PC-3 (cell line): ENCODE results near the gene EIPR1. TPM values are rescaled to one million over a fixed set of nuclear protein-coding genes. Genes with fewer than 3 reads are reported as not detected.
"Not testable (repeated sequence)": the region's sequence is repeated elsewhere in the genome, so short reads cannot be mapped to it uniquely, and the experiment has no call there.

ENCODE experiments used
- ATAC-seq: fragments of 200-7000 bp; cut with Tn5 transposase; 2 replicates; pipeline ENCODE4 v1.9.1; 2020; ENCODE audit warnings: mild to moderate bottlenecking, moderate library complexity
- BruUV-seq: library from RNA; stranded (reverse); fragments of 400-500 nt; replicated peaks from 2 replicates; lab custom pipeline; 2021; lab: Mats Ljungman, UMichigan
- CTCF ChIA-PET: fragments of 300-600 bp; sonication (Branson Sonifier 250); formaldehyde crosslinking; loops from one replicate; lab custom pipeline; 2022; ENCODE audit warnings: antibody characterized with exemption; lab: Charles Lee
- POLR2A ChIA-PET: fragments of 300-600 bp; sonication (Branson Sonifier 250); formaldehyde crosslinking; loops from one replicate; lab custom pipeline; 2022; ENCODE audit warnings: antibody characterized with exemption; ENCODE audit not compliant: unreplicated experiment; lab: Charles Lee
- DNase-seq: peaks from one replicate; pipeline ENCODE4 v3.0.0-alpha.2; 2015
- H2AFZ ChIP-seq: fragments of 300-600 bp; sonication (generic); 2 replicates; pipeline ENCODE4 v1.6.0; 2016; ENCODE audit warnings: antibody characterized with exemption, low read length
- H3F3A ChIP-seq: fragments of 300-600 bp; sonication (generic); one replicate; pipeline ENCODE4 v1.6.0; 2017; ENCODE audit warnings: antibody characterized with exemption, low read length, control low read depth, mild to moderate bottlenecking; ENCODE audit not compliant: unreplicated experiment
- H3K27ac ChIP-seq: fragments of 300-600 bp; sonication (generic); 2 replicates; pipeline ENCODE4 v1.5.1; 2016; ENCODE audit warnings: mild to moderate bottlenecking, low read length
- H3K27me3 ChIP-seq: fragments of 300-600 bp; sonication (generic); 2 replicates; pipeline ENCODE4 v1.6.1; 2016; ENCODE audit warnings: low read length, mixed read lengths
- H3K36me3 ChIP-seq: fragments of 300-600 bp; sonication (generic); 2 replicates; pipeline ENCODE4 v1.6.1; 2016; ENCODE audit warnings: low read depth, mixed run types, low read length, mixed read lengths
- H3K4me1 ChIP-seq: fragments of 300-600 bp; sonication (generic); 2 replicates; pipeline ENCODE4 v1.5.1; 2016; ENCODE audit warnings: low read length; ENCODE audit not compliant: insufficient read depth
- H3K4me2 ChIP-seq: fragments of 300-600 bp; sonication (generic); 2 replicates; pipeline ENCODE4 v1.6.0; 2016; ENCODE audit warnings: low read length
- H3K4me3 ChIP-seq: fragments of 300-600 bp; sonication (generic); 2 replicates; pipeline ENCODE4 v1.5.1; 2016; ENCODE audit warnings: mild to moderate bottlenecking, low read length, mixed read lengths
- H3K79me2 ChIP-seq: fragments of 300-600 bp; sonication (generic); 2 replicates; pipeline ENCODE4 v1.6.1; 2017; ENCODE audit warnings: low read length, mixed read lengths
- H3K9ac ChIP-seq: fragments of 300-600 bp; sonication (generic); 2 replicates; pipeline ENCODE4 v1.6.0; 2016; ENCODE audit warnings: mild to moderate bottlenecking, low read length
- H3K9me2 ChIP-seq: fragments of 300-600 bp; sonication (generic); replicated peaks from 2 replicates; pipeline ENCODE4 v1.6.1; 2016; ENCODE audit warnings: mixed run types, low read length, mixed read lengths
- H3K9me3 ChIP-seq: fragments of 300-600 bp; sonication (generic); 2 replicates; pipeline ENCODE4 v1.6.1; 2016; ENCODE audit warnings: low read length, mixed read lengths
- H4K20me1 ChIP-seq: fragments of 300-600 bp; sonication (generic); 2 replicates; pipeline ENCODE4 v1.6.1; 2016; ENCODE audit warnings: low read length, mixed read lengths
- CTCF ChIP-seq: fragments of 300-600 bp; sonication (generic); conservative IDR thresholded peaks from 2 replicates; pipeline ENCODE4 v1.5.1; 2017; ENCODE audit warnings: antibody characterized with exemption, low read depth, mild to moderate bottlenecking, low read length
- EZH2 ChIP-seq: fragments of 300-600 bp; sonication (generic); IDR thresholded peaks from one replicate; pipeline ENCODE4 v1.6.1; 2017; ENCODE audit warnings: antibody characterized with exemption, mild to moderate bottlenecking, low read length; ENCODE audit not compliant: unreplicated experiment
- EZH2phosphoT487 ChIP-seq: fragments of 300-600 bp; sonication (generic); IDR thresholded peaks from 2 replicates; pipeline ENCODE4 v1.6.1; 2018; ENCODE audit warnings: mild to moderate bottlenecking, antibody characterized with exemption, low read length, borderline replicate concordance
- intact Hi-C: fragments of 100-400 bp; cut with micrococcal nuclease; formaldehyde crosslinking; loops from 2 replicates; pipeline ENCODE4 v1.9.0; 2023
- total RNA-seq: library from RNA; depleted of rRNA; stranded (reverse); fragments of >200 nt; gene quantifications from 2 replicates; pipeline ENCODE4 v1.2.3, GENCODE V29; 2014

EIPR1 gene
- total RNA-seq, 1 experiment from 2014 or later: 90.1 TPM

- H2AFZ ChIP-seq, H3K9me3 ChIP-seq, H3K4me2 ChIP-seq, DNase-seq, CTCF ChIA-PET, BruUV-seq, H3K27ac ChIP-seq, H4K20me1 ChIP-seq, H3K27me3 ChIP-seq, H3K9me2 ChIP-seq, H3F3A ChIP-seq, H3K4me1 ChIP-seq, intact Hi-C loops, ATAC-seq, POLR2A ChIA-PET, H3K4me3 ChIP-seq, H3K9ac ChIP-seq: not testable (repeated sequence)
- Histone ChIP-seq H3K79me2 (peaks cover 63% of the 10 kb centered on the region), H3K36me3 (peaks cover 18% of the 10 kb centered on the region; the same call in 1 of the 2 replicates)
These were observed 20.2 kb downstream of the EIPR1 start for GRCh38 chr2:3357446-3357845.

GRCh38 chr2:3356799-3357198 lies 20.8 kb downstream of the EIPR1 start:
- H3K79me2 ChIP-seq: peaks cover 58% of the 10 kb centered on the region
- H3K9me2 ChIP-seq: no peaks in the 10 kb centered on the region
- intact Hi-C loops: no loop called here
- no peaks in the 10 kb centered on the region for H3K27me3 ChIP-seq
- no peak overlapping the region for H3K27ac ChIP-seq
- POLR2A ChIA-PET: no interaction called here
- no peak overlapping the region for H3K9ac ChIP-seq
- no peak for ATAC-seq
- H3K4me2 ChIP-seq: no peak overlapping the region
- H3K9me3 ChIP-seq: no peaks in the 10 kb centered on the region
- no peaks in the 10 kb centered on the region for H4K20me1 ChIP-seq
- no peaks in the 10 kb centered on the region for H3K4me1 ChIP-seq
- H3K36me3 ChIP-seq: peaks cover 19% of the 10 kb centered on the region; the same call in 1 of the 2 replicates
- BruUV-seq: no TSS peak
- CTCF ChIA-PET: no interaction called here
- no peak overlapping the region for H3K4me3 ChIP-seq
- DNase-seq: no peak
- TF ChIP-seq EZH2phosphoT487 (no peak), CTCF (no peak), EZH2 (no peak)
- H3F3A ChIP-seq: no peaks in the 10 kb centered on the region
- no peak overlapping the region for H2AFZ ChIP-seq

DNA sequence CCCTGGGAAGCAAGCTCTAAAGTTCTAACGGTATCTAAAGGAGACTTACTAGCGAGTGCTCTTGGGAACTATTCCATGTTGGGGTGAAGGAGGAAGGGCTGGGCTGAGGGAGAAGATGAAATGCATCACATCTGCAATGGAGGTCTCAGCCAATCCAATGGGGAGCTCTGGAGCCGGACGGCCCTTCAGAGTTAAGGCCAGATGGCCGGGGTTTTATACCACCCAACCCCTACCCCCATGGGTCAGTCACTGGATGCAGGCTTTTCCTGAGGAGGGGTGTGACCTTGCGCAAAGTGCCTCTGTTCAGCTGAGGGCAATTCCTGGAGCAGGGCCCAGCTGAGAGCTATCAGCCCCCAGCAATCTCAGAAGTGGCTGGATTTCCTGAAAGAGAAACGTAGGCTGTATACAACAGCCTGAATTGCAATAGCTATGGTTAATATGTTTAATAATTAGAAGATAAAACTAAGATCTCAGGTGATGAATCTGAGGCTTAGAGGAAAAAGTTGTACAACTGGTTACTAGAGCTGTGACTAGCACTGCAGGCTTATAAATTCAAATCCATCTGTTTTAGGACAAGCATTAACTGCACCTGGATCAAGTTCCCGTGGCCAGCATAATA lies 21.6 kb downstream of the EIPR1 start:
- Histone ChIP-seq H2AFZ (no peak overlapping the region), H3K79me2 (peaks cover 51% of the 10 kb centered on the region), H3F3A (no peaks in the 10 kb centered on the region), H3K27me3 (no peaks in the 10 kb centered on the region), H3K4me3 (no peak overlapping the region), H3K4me2 (no peak overlapping the region), H3K4me1 (no peaks in the 10 kb centered on the region), H3K9ac (no peak overlapping the region), H4K20me1 (no peaks in the 10 kb centered on the region), H3K36me3 (peaks cover 19% of the 10 kb centered on the region; the same call in 1 of the 2 replicates), H3K27ac (no peak overlapping the region), H3K9me2 (no peaks in the 10 kb centered on the region), H3K9me3 (no peaks in the 10 kb centered on the region)
- POLR2A ChIA-PET: no interaction called here
- intact Hi-C loops: no loop called here
- no peak for TF ChIP-seq EZH2phosphoT487
- TF ChIP-seq EZH2: no peak
- TF ChIP-seq CTCF: no peak
- no peak for ATAC-seq
- no peak for DNase-seq
- CTCF ChIA-PET: no interaction called here
- no TSS peak for BruUV-seq
